Endodermal cell (in vitro differentiated cells): ENCODE measurements around the gene CCDC85B. TPM values are rescaled to one million over a fixed set of nuclear protein-coding genes. Genes with fewer than 3 reads are reported as not detected.

Experiments used
- DNase-seq: peaks from one replicate; pipeline ENCODE4 v3.0.0-alpha.2; 2017
- H3K27ac ChIP-seq: 2 replicates; pipeline ENCODE4 v1.5.1; 2013; ENCODE audit warnings: mild to moderate bottlenecking, low read depth, low read length, moderate library complexity
- H3K27me3 ChIP-seq: 2 replicates; pipeline ENCODE4 v1.6.1; 2013; ENCODE audit warnings: mild to moderate bottlenecking, low read length, moderate library complexity; ENCODE audit not compliant: insufficient read depth, control insufficient read depth, poor library complexity, severe bottlenecking
- H3K36me3 ChIP-seq: 2 replicates; pipeline ENCODE4 v1.7.0; 2013; ENCODE audit warnings: mild to moderate bottlenecking, low read length, moderate library complexity; ENCODE audit not compliant: control insufficient read depth, insufficient read depth
- H3K4me1 ChIP-seq: one replicate; pipeline ENCODE4 v1.7.0; 2013; ENCODE audit warnings: low read length; ENCODE audit not compliant: control insufficient read depth, insufficient read depth
- H3K4me3 ChIP-seq: 2 replicates; pipeline ENCODE4 v1.5.1; 2013; ENCODE audit warnings: mild to moderate bottlenecking, low read length, moderate library complexity
- H3K9ac ChIP-seq: 2 replicates; pipeline ENCODE4 v1.6.1; 2013; ENCODE audit warnings: mild to moderate bottlenecking, low read length, moderate library complexity; ENCODE audit not compliant: poor library complexity, severe bottlenecking; ENCODE audit errors: extremely low read depth
- H3K9me3 ChIP-seq: 2 replicates; pipeline ENCODE4 v1.6.1; 2013; ENCODE audit warnings: mild to moderate bottlenecking, low read length, moderate library complexity; ENCODE audit not compliant: control insufficient read depth
- H3K27ac Mint-ChIP-seq: 2 replicates; pipeline ENCODE4 v1.8.0; 2020; ENCODE audit warnings: mixed read lengths
- H3K27me3 Mint-ChIP-seq: 2 replicates; pipeline ENCODE4 v1.8.0; 2021; ENCODE audit warnings: mild to moderate bottlenecking, mixed read lengths; ENCODE audit not compliant: insufficient read depth
- H3K36me3 Mint-ChIP-seq: 2 replicates; pipeline ENCODE4 v1.8.0; 2020; ENCODE audit warnings: low read depth, mixed read lengths
- H3K4me1 Mint-ChIP-seq: 2 replicates; pipeline ENCODE4 v1.8.0; 2020; ENCODE audit warnings: mixed read lengths
- H3K4me3 Mint-ChIP-seq: 2 replicates; pipeline ENCODE4 v1.8.0; 2020; ENCODE audit warnings: mild to moderate bottlenecking, moderate library complexity, mixed read lengths
- H3K9me3 Mint-ChIP-seq: 2 replicates; pipeline ENCODE4 v1.8.0; 2020; ENCODE audit warnings: mild to moderate bottlenecking, mixed read lengths
- CTCF ChIP-seq: fragments of 200-600 bp; sonication (generic); conservative IDR thresholded peaks from 2 replicates; pipeline ENCODE4 v1.5.0; 2021; ENCODE audit warnings: antibody characterized with exemption, mild to moderate bottlenecking
- WGBS, 2 experiments: methylation state at CpG; one replicate each; pipeline versions ENCODE4 v1.1.5 to v1.1.7; 2013; ENCODE audit warnings: missing lambda C conversion rate in 2 of 2, mixed read lengths in 1 of 2; ENCODE audit not compliant: insufficient coverage in 1 of 2, insufficient read length in 1 of 2; 5-methylcytosine and 5-hydroxymethylcytosine counted together
- total RNA-seq, 2 donors: library from RNA; stranded (reverse); fragmentation: NEBNext Ultra II Directional in 1 of 2; extraction: Animal tissue kit (Norgen Biotek cat#: 25700) in 1 of 2; gene quantifications; 2 replicates in 1 of 2; 3 replicates in 1 of 2; pipeline ENCODE4 v1.2.1, GENCODE V29; 2021

CCDC85B gene
- total RNA-seq, 2 donors from 2014 or later = 18.2 to 23.9 TPM

- H3K27ac Mint-ChIP-seq = no peak overlapping the region
- no peak overlapping the region for H3K9ac ChIP-seq
- 91 to 94% methylated on average over 28 of the region's 28 CpGs for WGBS, 2 experiments
- H3K27me3 Mint-ChIP-seq = peaks cover 1% of the 10 kb centered on the region
- H3K4me3 ChIP-seq = no peak overlapping the region
- no peaks in the 10 kb centered on the region for H3K27me3 ChIP-seq
- H3K4me3 Mint-ChIP-seq = no peak overlapping the region
- no peaks in the 10 kb centered on the region for H3K4me1 ChIP-seq
- DNase-seq = no peak
- H3K36me3 ChIP-seq = peaks cover 39% of the 10 kb centered on the region
- no peaks in the 10 kb centered on the region for H3K9me3 Mint-ChIP-seq
- no peak for TF ChIP-seq CTCF
- H3K27ac ChIP-seq = no peak overlapping the region
- H3K36me3 Mint-ChIP-seq = peaks cover 44% of the 10 kb centered on the region
- H3K4me1 Mint-ChIP-seq = peaks cover 18% of the 10 kb centered on the region
- H3K9me3 ChIP-seq = no peaks in the 10 kb centered on the region
These were observed 6.4 kb upstream of the CCDC85B start for GRCh38 chr11:65883786-65884715.

- WGBS, 2 experiments = 38% methylated on average over 9 of the region's 9 CpGs; no CpG with 5 or more reads in 1 of the 2 experiments
- peaks cover 44% of the 10 kb centered on the region for H3K36me3 Mint-ChIP-seq
- TF ChIP-seq CTCF = peak; percentile 100
- no peaks in the 10 kb centered on the region for H3K9me3 Mint-ChIP-seq
- H3K27ac ChIP-seq = no peak overlapping the region
- no peaks in the 10 kb centered on the region for H3K27me3 ChIP-seq
- H3K4me1 Mint-ChIP-seq = peaks cover 23% of the 10 kb centered on the region
- H3K9ac ChIP-seq = no peak overlapping the region
- H3K4me3 Mint-ChIP-seq = no peak overlapping the region
- no peak overlapping the region for H3K4me3 ChIP-seq
- peak; percentile 94 for DNase-seq
- H3K27me3 Mint-ChIP-seq = peaks cover 8% of the 10 kb centered on the region
- no peaks in the 10 kb centered on the region for H3K4me1 ChIP-seq
- H3K27ac Mint-ChIP-seq = no peak overlapping the region
- no peaks in the 10 kb centered on the region for H3K9me3 ChIP-seq
- H3K36me3 ChIP-seq = peaks cover 39% of the 10 kb centered on the region
These were observed 5.8 kb upstream of the CCDC85B start for GRCh38 chr11:65884716-65885092.

- Mint-ChIP-seq H3K4me1 (peaks cover 28% of the 10 kb centered on the region), H3K27ac (no peak overlapping the region), H3K9me3 (no peaks in the 10 kb centered on the region), H3K36me3 (peaks cover 44% of the 10 kb centered on the region), H3K4me3 (no peak overlapping the region), H3K27me3 (peaks cover 13% of the 10 kb centered on the region)
- Histone ChIP-seq H3K27me3 (no peaks in the 10 kb centered on the region), H3K9ac (no peak overlapping the region), H3K9me3 (no peaks in the 10 kb centered on the region), H3K4me3 (no peak overlapping the region), H3K4me1 (no peaks in the 10 kb centered on the region), H3K27ac (no peak overlapping the region), H3K36me3 (peaks cover 39% of the 10 kb centered on the region)
- no peak for DNase-seq
- TF ChIP-seq CTCF = no peak
- 96 to 97% methylated on average over 6 to 7 of the region's 7 CpGs for whole genome bisulfite sequencing, 2 experiments
These were observed 5.2 kb upstream of the CCDC85B start for GRCh38 chr11:65885231-65885630.
